Measurements from ENCODE around the gene PI4KB. TPM values are rescaled to one million over a fixed set of nuclear protein-coding genes. Genes with fewer than 3 reads are reported as not detected.

PI4KB gene
- total RNA-seq, 2 experiments from 2014 or later: 54.7 to 62.9 TPM

GRCh38 chr1:151342569-151342968 lies 15.4 kb upstream of the PI4KB start:
- Mint-ChIP-seq H3K4me3 (no peak overlapping the region), H3K27ac (no peak overlapping the region), H3K9me3 (no peaks in the 10 kb centered on the region), H3K4me1 (ENCODE audit: low read depth) (peaks cover 34% of the 10 kb centered on the region), H3K27me3 (no peaks in the 10 kb centered on the region), H3K36me3 (peaks cover 12% of the 10 kb centered on the region)
- no peak for DNase-seq
- POLR2A ChIA-PET: interaction anchor here (0.6 kb wide), 1 partner anchor 40 kb away, joined by 3 read pairs; no protein-coding TSS in a partner anchor
- intact Hi-C loops (cut with micrococcal nuclease): loop anchor here (10.0 kb wide), 1 partner anchor 422 kb away; the partner anchor contains the start of gene MRPL9
- CTCF ChIA-PET: interaction anchor here (0.6 to 11.2 kb wide), 5 partner anchors 9 to 317 kb away, joined by 3 to 229 read pairs (median 4); no protein-coding TSS in a partner anchor

DNA sequence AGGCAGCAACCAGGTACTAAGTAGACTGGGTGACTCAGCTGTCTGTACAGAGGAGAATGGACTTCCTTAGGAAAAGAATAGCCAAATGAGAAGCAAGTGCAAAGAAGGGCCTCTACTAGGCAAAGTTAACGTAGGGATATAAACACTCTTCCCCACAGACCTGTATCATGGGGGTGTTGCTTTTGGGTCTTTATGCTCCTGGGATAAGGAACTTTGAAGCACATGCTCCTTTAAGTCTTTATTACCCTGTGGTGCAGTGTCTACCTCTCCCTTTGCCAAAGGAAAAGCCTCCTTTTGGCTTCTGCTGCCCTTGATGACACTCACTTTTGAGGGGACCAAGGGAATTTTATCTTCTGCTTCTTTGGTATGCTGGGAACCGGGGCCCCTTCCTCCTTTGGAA lies 14.8 kb upstream of the PI4KB start:
- peaks cover 30% of the 10 kb centered on the region for H3K4me1 Mint-ChIP-seq (ENCODE audit: low read depth)
- H3K4me3 Mint-ChIP-seq: no peak overlapping the region
- H3K36me3 Mint-ChIP-seq: peaks cover 12% of the 10 kb centered on the region
- ChIA-PET CTCF (interaction anchor here (1.6 to 11.2 kb wide), 5 partner anchors 9 to 242 kb away, joined by 4 to 229 read pairs (median 48); no protein-coding TSS in a partner anchor), POLR2A (no interaction called here)
- no peak for DNase-seq
- intact Hi-C loops (cut with micrococcal nuclease): loop anchor here (10.0 kb wide), 1 partner anchor 423 kb away; the partner anchor contains the start of gene MRPL9
- no peak overlapping the region for H3K27ac Mint-ChIP-seq
- no peaks in the 10 kb centered on the region for H3K27me3 Mint-ChIP-seq
- no peaks in the 10 kb centered on the region for H3K9me3 Mint-ChIP-seq

DNA sequence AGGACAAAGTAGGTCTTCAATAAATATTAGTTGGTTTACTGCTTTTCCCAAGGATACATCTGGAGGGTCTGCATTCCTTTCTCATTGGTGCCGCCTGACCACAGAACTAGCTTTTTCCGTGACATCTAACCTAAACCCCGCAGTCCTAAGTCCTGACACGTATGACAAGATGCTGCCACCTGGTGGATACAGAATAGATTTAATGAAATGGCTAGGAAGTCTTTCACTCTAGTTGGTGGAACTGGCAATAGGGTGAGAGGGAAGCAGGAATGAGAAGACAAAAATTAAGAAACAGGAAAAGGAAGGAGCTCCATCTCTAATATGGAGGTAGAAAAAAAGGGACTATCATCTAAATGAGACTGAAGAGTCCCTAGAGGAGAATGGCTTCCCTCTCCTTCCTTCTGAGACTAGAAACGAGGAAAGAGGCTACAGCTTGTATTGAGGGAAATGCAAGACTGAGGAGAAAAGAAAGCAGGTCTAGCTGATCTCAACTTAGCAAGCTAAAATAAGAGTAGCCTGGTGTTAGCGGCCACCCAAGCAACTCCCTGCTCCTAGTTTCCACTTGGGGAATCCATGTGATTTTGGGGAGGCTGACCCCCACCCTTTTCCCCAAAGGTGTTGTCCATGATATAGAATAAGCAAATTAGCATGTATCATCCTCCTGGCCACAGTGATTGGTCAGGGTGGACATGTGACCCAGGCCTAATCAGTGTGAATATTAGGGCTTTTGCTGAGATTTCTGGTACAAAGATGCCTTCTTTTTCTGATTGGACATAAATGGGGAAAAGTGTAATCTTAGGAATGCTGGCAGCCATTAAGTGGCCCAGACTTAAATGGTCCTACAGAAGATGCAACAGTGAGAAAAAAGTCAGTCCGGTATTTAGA lies 13.9 kb upstream of the PI4KB start:
- DNase-seq: peak; percentile 63
- intact Hi-C loops (cut with micrococcal nuclease): loop anchor here (1.0 to 10.0 kb wide), 3 partner anchors 40 to 424 kb away; partner anchors contain the start of genes MRPL9 and ZNF687
- Mint-ChIP-seq H3K27me3 (no peaks in the 10 kb centered on the region), H3K36me3 (peaks cover 12% of the 10 kb centered on the region), H3K9me3 (no peaks in the 10 kb centered on the region), H3K4me1 (ENCODE audit: low read depth) (peaks cover 25% of the 10 kb centered on the region), H3K27ac (peak overlapping the region; percentile 29), H3K4me3 (no peak overlapping the region)
- CTCF ChIA-PET: interaction anchor here (0.5 to 11.2 kb wide), 49 partner anchors 8 to 543 kb away, joined by 3 to 229 read pairs (median 4); partner anchors contain the start of genes C1orf56, PI4KB, PIP5K1A and PSMD4
- POLR2A ChIA-PET: interaction anchor here (0.7 to 1.6 kb wide), 12 partner anchors 14 to 59 kb away, joined by 3 to 10 read pairs (median 4); partner anchors contain the start of genes PI4KB and ZNF687

DNA sequence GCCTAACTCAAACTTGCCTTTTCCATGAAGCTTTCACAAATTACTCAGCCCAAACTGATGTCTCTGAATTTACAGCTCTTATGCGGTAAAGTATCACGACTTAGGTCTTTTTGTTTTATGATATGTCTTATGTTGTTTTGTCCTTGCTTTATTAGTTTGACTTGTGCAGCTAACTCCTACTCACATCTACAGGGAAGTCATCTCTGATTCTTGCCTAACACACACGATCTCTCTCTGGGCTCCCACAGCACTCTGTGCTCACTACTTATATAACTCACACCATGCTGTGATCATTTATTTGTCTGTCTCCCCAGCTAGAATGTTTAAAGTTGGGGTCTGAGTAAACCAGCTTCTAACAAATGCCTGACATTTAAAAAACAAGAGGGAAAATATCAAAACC lies 9.3 kb upstream of the PI4KB start:
- POLR2A ChIA-PET: interaction anchor here (1.2 kb wide), 1 partner anchor 8 kb away, joined by 4 read pairs; no protein-coding TSS in a partner anchor
- intact Hi-C loops (cut with micrococcal nuclease): no loop called here
- no peaks in the 10 kb centered on the region for H3K36me3 Mint-ChIP-seq
- H3K4me3 Mint-ChIP-seq: no peak overlapping the region
- H3K27ac Mint-ChIP-seq: no peak overlapping the region
- no peaks in the 10 kb centered on the region for H3K27me3 Mint-ChIP-seq
- DNase-seq: no peak
- CTCF ChIA-PET: interaction anchor here (1.0 to 11.2 kb wide), 3 partner anchors 25 to 37 kb away, joined by 3 to 229 read pairs (median 4); no protein-coding TSS in a partner anchor
- no peaks in the 10 kb centered on the region for H3K9me3 Mint-ChIP-seq
- H3K4me1 Mint-ChIP-seq (ENCODE audit: low read depth): peaks cover 9% of the 10 kb centered on the region

- H3K27ac Mint-ChIP-seq: no peak overlapping the region
- H3K27me3 Mint-ChIP-seq: no peaks in the 10 kb centered on the region
- POLR2A ChIA-PET: no interaction called here
- peaks cover 1% of the 10 kb centered on the region for H3K4me1 Mint-ChIP-seq (ENCODE audit: low read depth)
- H3K36me3 Mint-ChIP-seq: no peaks in the 10 kb centered on the region
- CTCF ChIA-PET: interaction anchor here (0.6 to 11.2 kb wide), 2 partner anchors 19 to 35 kb away, joined by 3 to 229 read pairs; no protein-coding TSS in a partner anchor
- H3K4me3 Mint-ChIP-seq: no peak overlapping the region
- intact Hi-C loops (cut with micrococcal nuclease): no loop called here
- DNase-seq: no peak
- no peaks in the 10 kb centered on the region for H3K9me3 Mint-ChIP-seq
These were observed 7.6 kb upstream of the PI4KB start for GRCh38 chr1:151334822-151335221.

DNA sequence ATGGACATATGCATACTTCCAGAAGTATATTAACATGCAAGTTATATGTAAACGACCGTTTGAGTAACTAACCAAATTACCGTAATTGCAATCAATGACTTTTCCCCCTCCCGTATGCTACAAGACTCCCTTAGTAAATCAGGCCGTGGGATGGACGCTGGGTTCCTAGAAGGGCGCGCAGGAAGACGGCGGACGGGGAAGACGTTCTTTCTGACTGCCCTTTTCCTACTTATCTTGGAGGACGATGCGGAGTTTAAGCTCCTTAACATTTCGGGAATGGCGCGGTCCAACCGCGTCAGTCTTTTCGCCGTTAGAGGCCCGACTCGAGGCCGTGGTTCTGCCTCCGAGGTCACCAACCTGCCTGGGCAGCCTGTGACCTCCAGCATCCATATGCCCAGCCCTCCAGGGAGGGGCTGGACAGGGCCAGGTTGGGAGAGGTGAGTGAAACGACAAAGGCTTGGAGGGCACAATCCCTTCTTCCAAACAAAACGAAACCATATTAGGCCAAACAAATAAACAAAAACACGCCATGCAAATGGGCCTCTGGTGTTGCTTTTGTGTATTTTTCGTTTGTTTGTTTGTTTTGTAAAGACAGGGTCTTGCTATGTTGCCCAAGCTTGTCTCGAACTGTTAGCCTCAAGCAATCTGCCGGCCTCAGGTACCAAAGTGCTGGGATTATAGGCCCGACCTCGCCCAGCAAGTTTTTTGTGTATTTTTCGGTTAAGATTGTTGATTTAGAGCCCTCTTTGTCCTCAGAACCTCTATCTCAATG lies 873 bp upstream of the PI4KB start:
- H3K27ac Mint-ChIP-seq: peak overlapping the region; percentile 89
- ChIA-PET POLR2A (interaction anchor here (0.8 to 4.2 kb wide), 8 partner anchors 8 to 74 kb away, joined by 3 to 41 read pairs (median 3); partner anchors contain the start of genes PSMB4, PSMD4, RFX5 and ZNF687), CTCF (interaction anchor here (0.9 to 10.0 kb wide), 13 partner anchors 8 to 518 kb away, joined by 3 to 88 read pairs (median 3); partner anchors contain the start of genes PSMB4 and RFX5)
- no peaks in the 10 kb centered on the region for H3K27me3 Mint-ChIP-seq
- no peaks in the 10 kb centered on the region for H3K9me3 Mint-ChIP-seq
- H3K4me1 Mint-ChIP-seq (ENCODE audit: low read depth): peaks cover 29% of the 10 kb centered on the region
- peak; percentile 26 for DNase-seq
- intact Hi-C loops (cut with micrococcal nuclease): loop anchor here (1.0 to 5.0 kb wide), 4 partner anchors 17 to 131 kb away; partner anchors contain the start of genes PIP5K1A and RFX5
- peaks cover 22% of the 10 kb centered on the region for H3K36me3 Mint-ChIP-seq
- H3K4me3 Mint-ChIP-seq: peak overlapping the region; percentile 95

- peak; percentile 77 for DNase-seq
- H3K27ac Mint-ChIP-seq: peak overlapping the region; percentile 89
- ChIA-PET CTCF (interaction anchor here (0.9 to 10.0 kb wide), 11 partner anchors 13 to 117 kb away, joined by 3 to 88 read pairs (median 3); partner anchors contain the start of gene PSMB4), POLR2A (interaction anchor here (0.6 to 4.2 kb wide), 10 partner anchors 13 to 72 kb away, joined by 3 to 41 read pairs (median 4); partner anchors contain the start of genes PSMD4, RFX5 and ZNF687)
- no peaks in the 10 kb centered on the region for H3K27me3 Mint-ChIP-seq
- peak overlapping the region; percentile 95 for H3K4me3 Mint-ChIP-seq
- no peaks in the 10 kb centered on the region for H3K9me3 Mint-ChIP-seq
- H3K36me3 Mint-ChIP-seq: peaks cover 28% of the 10 kb centered on the region
- intact Hi-C loops (cut with micrococcal nuclease): loop anchor here (1.0 to 5.0 kb wide), 4 partner anchors 15 to 129 kb away; partner anchors contain the start of genes PIP5K1A and RFX5
- peaks cover 37% of the 10 kb centered on the region for H3K4me1 Mint-ChIP-seq (ENCODE audit: low read depth)
These were observed 495 bp downstream of the PI4KB start for GRCh38 chr1:151326619-151327222.

GRCh38 chr1:151325646-151326429 lies 1.4 kb downstream of the PI4KB start:
- Mint-ChIP-seq H3K27me3 (no peaks in the 10 kb centered on the region), H3K4me3 (peak overlapping the region; percentile 95), H3K27ac (peak overlapping the region; percentile 89), H3K36me3 (peaks cover 28% of the 10 kb centered on the region), H3K4me1 (ENCODE audit: low read depth) (peaks cover 38% of the 10 kb centered on the region), H3K9me3 (no peaks in the 10 kb centered on the region)
- intact Hi-C loops (cut with micrococcal nuclease): loop anchor here (5.0 kb wide), 1 partner anchor 129 kb away; the partner anchor contains the start of gene PIP5K1A
- ChIA-PET CTCF (interaction anchor here (2.0 to 10.0 kb wide), 2 partner anchors 14 to 45 kb away, joined by 7 to 88 read pairs; no protein-coding TSS in a partner anchor), POLR2A (interaction anchor here (1.0 to 4.2 kb wide), 7 partner anchors 12 to 73 kb away, joined by 3 to 41 read pairs (median 4); partner anchors contain the start of gene PSMD4)
- no peak for DNase-seq

- H3K27ac Mint-ChIP-seq: peak overlapping the region; percentile 38
- intact Hi-C loops (cut with micrococcal nuclease): loop anchor here (5.0 kb wide), 1 partner anchor 128 kb away; the partner anchor contains the start of gene PIP5K1A
- ChIA-PET POLR2A (interaction anchor here (4.2 kb wide), 1 partner anchor 14 kb away, joined by 41 read pairs; no protein-coding TSS in a partner anchor), CTCF (interaction anchor here (10.0 kb wide), 1 partner anchor 15 kb away, joined by 88 read pairs; no protein-coding TSS in a partner anchor)
- no peak for DNase-seq
- H3K36me3 Mint-ChIP-seq: peaks cover 33% of the 10 kb centered on the region
- no peaks in the 10 kb centered on the region for H3K27me3 Mint-ChIP-seq
- H3K9me3 Mint-ChIP-seq: no peaks in the 10 kb centered on the region
- H3K4me3 Mint-ChIP-seq: no peak overlapping the region
- H3K4me1 Mint-ChIP-seq (ENCODE audit: low read depth): peaks cover 44% of the 10 kb centered on the region
These were observed 2.0 kb downstream of the PI4KB start for GRCh38 chr1:151325231-151325630.

GRCh38 chr1:151324390-151324930 lies 2.8 kb downstream of the PI4KB start:
- ChIA-PET CTCF (interaction anchor here (0.9 to 10.0 kb wide), 2 partner anchors 13 to 15 kb away, joined by 6 to 88 read pairs; no protein-coding TSS in a partner anchor), POLR2A (interaction anchor here (1.9 to 4.2 kb wide), 2 partner anchors 13 kb away, joined by 12 to 41 read pairs; no protein-coding TSS in a partner anchor)
- no peaks in the 10 kb centered on the region for H3K27me3 Mint-ChIP-seq
- H3K36me3 Mint-ChIP-seq: peaks cover 36% of the 10 kb centered on the region
- peaks cover 47% of the 10 kb centered on the region for H3K4me1 Mint-ChIP-seq (ENCODE audit: low read depth)
- H3K9me3 Mint-ChIP-seq: no peaks in the 10 kb centered on the region
- intact Hi-C loops (cut with micrococcal nuclease): no loop called here
- H3K4me3 Mint-ChIP-seq: no peak overlapping the region
- DNase-seq: no peak
- H3K27ac Mint-ChIP-seq: no peak overlapping the region
